ENCODE results near the gene B3GNT5.

GRCh38 chr3:183295211-183295610 lies 42.2 kb downstream of the B3GNT5 start:
- TF ChIP-seq EZH2 (IDR thresholded peaks at IDR 0.05; ENCODE audit: borderline replicate concordance, control insufficient read depth, low read depth, low read length), result no peak
- no peak for TF ChIP-seq TBL1XR1 (IDR thresholded peaks at IDR 0.05; ENCODE audit: low read depth, low read length)
- TF ChIP-seq FOXM1 (IDR thresholded peaks at IDR 0.05; ENCODE audit: low read depth, low read length), result no peak
